GM18502 (cell line): ENCODE data around the gene SLC1A3.

ENCODE experiments used
- ATAC-seq: cut with Tn5 transposase; IDR thresholded peaks from one replicate; pipeline ENCODE4 v1.9.1; 2021; ENCODE audit warnings: mild to moderate bottlenecking; ENCODE audit not compliant: unreplicated experiment, poor library complexity

SLC1A3 gene

DNA sequence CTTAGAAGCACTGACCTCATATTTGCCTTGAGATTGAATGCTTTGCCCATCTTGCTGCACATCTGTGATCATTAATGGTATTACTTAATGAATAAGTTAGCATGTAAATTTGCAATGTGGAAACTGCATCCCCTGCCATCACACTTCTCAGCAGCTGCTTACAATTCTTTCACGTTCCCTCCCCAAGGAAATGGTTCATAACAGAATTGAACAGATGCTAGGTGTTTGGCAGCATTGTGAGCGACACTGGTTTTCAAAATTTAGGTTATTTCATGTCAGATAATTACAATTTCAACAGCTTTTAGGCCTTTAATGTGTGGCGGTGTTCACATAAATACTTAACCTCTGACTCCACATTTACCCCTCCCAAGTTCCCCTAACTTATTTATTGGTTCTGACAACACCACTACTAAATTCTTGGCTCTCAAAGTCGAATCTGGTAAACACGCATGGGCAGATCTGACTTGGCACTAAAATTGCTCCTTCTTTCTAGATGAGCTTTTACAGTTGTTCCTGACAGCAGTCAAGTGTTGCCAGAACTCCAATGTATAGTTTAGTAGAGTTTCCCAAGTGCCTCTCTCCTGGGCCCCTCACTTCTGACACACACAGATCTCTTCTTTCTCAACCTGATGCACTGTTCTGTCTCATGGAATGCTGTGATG, 46.8 kb downstream of the SLC1A3 start:
- ATAC-seq, result no peak

DNA sequence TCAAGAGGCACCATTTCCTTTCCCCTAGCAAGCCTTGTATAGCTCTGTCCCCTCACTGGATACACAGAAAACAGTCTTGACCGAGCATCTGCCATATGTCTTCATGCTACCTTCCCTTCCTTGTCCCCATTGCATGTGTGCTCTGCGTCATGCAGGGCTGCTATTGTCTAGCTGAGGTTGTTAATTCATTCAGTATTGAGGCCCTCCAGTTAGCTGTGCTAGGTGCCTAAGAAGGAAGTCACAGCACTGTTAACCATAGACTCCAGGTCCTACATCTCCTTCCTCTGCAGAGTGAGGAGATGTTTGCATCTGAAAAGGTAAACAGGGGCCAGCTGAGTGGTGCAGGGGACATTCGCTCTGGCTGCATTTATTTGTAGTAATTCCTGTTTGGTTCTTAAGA, 48.2 kb downstream of the SLC1A3 start:
- no peak for ATAC-seq

DNA sequence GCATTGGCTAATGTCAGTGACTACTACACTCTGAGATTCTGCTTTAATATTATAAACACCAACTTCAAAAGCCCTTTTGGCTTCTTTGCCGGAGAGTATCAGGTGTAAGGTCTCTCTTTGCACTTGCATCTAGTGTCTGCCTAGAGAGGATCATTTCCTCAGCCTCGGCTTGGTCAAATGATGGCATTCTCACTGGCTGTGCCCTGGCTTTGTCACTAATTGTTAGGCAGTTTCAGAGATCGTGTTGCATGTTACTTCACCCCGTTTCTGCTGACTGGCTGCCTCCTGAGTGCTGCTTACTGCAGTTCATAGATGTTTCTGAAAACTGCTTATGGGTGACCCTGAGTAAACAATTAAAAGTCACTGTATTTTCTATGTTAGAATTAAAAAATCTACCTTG, 48.8 kb downstream of the SLC1A3 start:
- no peak for ATAC-seq

GRCh38 chr5:36656556-36656955, 50.1 kb downstream of the SLC1A3 start:
- ATAC-seq, result no peak

DNA sequence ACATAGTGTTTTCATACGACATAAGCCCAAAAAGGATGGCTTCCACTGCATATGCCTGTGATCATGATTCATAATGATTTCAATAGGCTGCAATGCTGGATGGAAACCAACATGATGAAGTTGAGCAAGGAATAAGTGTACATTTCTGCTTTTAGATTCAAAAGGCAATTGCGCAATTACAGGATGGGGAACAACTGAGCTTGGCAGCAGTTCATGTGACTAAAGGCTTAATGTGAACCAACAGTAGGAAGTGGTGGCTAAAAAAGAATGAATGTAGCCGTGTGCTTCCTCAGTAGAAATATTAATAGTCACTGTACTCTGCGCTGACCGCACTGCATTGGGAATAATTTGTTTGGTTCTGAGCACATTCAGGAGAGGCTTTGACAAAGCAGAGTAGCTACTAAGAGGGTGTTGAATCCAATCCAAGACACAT, 51.2 kb downstream of the SLC1A3 start:
- ATAC-seq, result no peak

DNA sequence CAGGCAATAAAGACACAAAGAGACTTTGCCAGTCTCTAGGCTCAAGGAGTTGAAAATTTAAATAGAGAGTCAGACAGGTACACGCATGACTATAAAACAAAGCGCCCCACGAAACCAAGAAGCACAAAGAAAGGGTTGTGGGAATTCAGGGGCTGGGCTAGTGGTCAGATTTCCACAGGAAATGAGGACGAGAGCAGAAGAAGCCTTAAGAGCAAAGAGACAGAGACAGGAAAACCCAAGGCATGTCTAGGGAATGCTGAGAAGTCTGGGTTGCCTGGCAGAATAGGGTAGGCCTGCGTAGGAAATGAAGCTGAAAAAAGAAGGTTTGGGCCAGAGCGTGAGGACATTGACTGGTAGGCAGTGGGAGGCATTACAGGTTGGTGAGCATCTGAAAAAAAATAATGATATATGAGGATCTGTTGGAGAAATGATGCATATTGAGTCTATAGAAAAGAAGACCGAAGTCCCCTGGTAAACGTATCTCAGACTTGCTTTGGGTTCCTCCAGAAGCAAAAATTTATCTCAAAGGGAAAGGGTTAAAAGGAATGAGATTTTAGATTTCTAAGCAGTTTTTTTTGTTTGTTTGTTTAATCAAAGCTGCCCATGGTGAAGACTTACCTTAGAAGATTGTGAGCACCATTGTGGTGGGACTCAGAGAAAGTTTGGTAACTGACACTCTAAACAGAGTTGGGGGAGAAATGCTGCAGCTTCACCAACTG, 51.8 kb downstream of the SLC1A3 start:
- ATAC-seq, result no peak

DNA sequence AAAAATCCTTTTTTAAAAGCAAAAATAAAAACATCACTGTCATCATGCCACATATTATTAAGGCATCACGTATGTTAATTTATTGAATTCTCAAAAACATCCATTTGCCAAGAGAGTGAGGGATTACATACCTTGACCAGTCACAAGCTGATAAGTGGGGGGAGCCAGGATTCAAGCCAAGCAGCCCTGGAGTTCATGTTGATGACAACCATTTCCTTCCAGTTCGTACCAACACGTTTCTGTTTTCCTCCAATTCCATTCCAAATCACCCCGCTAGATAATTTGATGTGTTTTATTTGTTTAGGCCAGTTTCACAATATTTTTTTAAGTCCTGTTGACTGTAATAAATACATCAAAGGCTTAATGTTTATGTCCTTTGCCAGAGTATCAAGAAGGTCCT, 53.0 kb downstream of the SLC1A3 start:
- ATAC-seq, result no peak

DNA sequence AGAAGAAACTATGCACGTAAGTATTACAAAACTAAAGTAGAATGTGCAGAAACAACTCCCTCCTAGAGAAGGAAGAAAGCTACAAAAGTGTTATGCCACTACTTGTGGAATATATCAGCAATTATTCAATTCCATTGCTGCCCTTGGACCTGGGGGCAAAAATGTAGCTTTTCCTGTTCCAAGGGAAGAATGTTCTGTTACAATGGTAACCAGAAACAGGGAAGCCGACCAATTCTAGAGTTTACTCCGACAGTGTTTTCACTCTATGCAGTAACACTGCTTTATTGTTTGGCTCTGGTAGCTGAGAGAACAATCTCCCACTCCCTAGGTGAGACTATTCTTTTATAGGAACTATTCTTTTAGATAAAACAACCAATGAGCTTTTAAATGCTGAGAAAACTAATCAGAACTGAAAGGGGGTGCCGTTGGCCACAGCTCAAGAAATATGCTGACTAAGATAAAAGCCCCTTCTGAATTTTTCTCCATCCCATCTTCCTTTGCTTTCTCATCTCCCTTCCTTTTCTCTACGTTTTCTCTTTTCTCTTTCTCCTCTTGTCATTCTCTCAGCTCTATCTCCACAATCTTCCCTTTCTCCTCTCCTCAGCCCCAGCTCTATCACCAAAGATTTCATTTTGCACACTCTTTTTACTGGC, 54.1 kb downstream of the SLC1A3 start:
- no peak for ATAC-seq

- no peak for ATAC-seq
Observed at GRCh38 chr5:36661456-36662220, 55.2 kb downstream of the SLC1A3 start.

DNA sequence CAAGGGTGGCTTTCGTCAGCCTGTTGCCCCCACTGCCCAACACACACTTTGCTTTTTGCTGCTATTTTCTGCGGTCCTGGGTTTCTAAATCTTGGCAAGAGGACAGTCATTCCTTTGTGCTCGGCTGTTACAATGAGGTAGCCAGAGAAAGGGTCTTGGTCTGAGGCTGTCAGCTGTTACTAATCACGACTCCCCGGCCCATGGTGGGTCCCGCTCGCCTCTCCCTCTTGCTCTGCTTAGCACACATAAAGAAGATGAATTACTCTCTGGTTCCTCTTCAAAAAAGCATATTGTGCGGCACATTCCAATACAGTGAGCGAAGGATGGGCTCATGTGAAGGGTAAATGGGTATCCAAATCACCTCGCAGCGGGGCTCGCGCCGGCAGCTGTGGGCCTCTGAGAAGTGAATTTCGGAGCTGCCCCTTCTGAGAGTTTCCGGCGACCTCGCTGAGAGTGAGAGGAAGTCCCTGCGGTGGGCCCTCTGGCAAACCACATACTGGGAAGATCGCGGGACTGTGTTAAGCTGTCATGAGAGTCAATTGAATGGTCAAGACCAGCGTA, 56.0 kb downstream of the SLC1A3 start:
- ATAC-seq, result no peak

GRCh38 chr5:36664766-36665165, 58.4 kb downstream of the SLC1A3 start:
- ATAC-seq, result no peak

- ATAC-seq, result no peak
Observed at GRCh38 chr5:36665628-36666027, 59.2 kb downstream of the SLC1A3 start.

- ATAC-seq, result no peak
Observed at GRCh38 chr5:36666274-36666673, 59.9 kb downstream of the SLC1A3 start.

DNA sequence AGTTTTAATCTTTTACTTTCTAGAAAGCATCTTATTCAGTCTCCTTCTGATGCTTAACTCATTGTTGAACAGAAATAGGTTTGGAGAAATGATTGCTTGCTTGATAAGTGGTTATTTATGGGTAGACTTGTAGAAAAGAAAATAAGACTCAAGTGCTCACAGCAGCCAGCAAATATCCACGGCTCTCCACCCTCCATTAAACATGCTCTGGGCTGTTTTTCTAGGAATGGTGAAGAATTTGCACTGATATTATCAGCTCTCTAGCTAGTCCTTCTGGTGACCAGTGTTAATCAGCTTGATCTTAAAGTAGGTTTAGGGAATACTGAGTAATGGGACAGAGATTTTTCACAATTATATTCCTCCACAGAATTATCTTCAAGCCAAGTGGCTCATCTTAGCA, 60.6 kb downstream of the SLC1A3 start:
- ATAC-seq, result no peak

- no peak for ATAC-seq
Observed at GRCh38 chr5:36667824-36668223, 61.4 kb downstream of the SLC1A3 start.

- ATAC-seq, result no peak
Observed at GRCh38 chr5:36669015-36669651, 62.7 kb downstream of the SLC1A3 start.

DNA sequence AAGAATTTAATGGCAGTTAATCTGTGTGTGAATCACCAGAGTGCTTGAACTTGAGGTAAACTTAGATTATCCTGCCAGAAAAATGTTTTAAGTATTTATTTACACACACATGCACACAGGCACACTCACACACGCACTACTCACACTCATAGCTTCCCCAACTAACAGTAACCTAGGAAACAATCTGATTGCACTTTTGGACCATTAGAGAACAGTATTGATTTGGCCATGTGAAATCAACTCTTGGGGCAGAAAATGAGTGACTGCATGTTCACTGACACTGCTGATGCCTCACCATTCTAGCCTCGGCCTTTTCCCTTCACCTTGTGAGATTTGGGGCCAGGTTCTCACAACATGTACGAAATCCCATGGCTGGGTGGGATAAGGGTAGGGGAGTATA, 64.1 kb downstream of the SLC1A3 start:
- ATAC-seq, result no peak

DNA sequence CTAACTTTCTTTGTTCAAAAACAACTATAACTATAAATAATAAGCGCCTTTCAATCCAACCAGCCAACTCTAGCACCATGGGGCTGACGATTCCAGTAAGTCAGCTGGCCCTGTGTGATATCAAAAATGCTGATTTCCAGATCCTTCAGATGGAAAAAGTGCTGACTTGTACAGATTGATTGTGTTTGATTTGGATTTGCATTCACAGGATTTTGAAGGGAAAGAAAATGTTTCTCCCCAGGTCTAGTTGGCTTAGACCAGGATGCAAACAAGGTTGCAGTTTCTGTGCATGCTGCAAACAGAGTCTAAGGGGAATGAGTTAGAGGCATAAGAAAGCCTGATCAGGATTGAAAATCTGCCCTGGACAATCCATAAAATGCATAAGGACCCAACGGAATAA, 68.9 kb downstream of the SLC1A3 start:
- no peak for ATAC-seq

DNA sequence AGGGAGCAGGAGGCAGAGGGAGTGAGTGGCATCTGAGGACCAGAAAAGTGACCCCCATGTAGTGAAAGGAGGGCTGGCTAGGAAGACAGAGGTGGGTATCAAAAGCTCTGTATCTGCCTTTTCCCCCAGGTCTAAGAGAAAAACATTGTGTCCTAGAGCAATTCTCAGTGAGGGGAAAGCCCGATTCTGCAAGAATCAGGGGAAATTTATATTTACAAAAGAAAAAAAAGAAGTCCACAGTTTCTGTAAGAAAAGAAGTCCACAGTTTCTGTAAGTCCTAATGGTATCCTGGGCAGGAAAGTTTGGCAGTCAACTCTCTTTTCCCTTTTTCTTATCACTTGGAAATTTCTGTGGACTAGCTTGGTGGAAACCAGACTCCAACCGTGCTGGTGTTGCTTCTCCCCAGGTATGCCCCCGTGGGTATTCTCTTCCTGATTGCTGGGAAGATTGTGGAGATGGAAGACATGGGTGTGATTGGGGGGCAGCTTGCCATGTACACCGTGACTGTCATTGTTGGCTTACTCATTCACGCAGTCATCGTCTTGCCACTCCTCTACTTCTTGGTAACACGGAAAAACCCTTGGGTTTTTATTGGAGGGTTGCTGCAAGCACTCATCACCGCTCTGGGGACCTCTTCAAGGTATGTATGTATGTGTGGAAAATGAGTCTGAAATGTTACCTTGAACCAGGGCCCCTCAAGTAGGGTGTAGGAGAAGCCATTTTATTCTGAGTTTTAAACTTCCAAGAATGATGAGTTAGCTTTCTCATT, 73.0 kb downstream of the SLC1A3 start:
- no peak for ATAC-seq
